Stimulated activated naive CD4-positive, alpha-beta T cell (primary cell): Measurements from ENCODE around the gene MRPS27.
A peak's percentile ranks its signal among the peaks of the same experiment; 100 is the strongest.

Experiments used
- DNase-seq, 6 experiments: peaks; one replicate each; lab custom pipeline; 2025; lab: John Stamatoyannopoulos, UW

The MRPS27 gene

DNA sequence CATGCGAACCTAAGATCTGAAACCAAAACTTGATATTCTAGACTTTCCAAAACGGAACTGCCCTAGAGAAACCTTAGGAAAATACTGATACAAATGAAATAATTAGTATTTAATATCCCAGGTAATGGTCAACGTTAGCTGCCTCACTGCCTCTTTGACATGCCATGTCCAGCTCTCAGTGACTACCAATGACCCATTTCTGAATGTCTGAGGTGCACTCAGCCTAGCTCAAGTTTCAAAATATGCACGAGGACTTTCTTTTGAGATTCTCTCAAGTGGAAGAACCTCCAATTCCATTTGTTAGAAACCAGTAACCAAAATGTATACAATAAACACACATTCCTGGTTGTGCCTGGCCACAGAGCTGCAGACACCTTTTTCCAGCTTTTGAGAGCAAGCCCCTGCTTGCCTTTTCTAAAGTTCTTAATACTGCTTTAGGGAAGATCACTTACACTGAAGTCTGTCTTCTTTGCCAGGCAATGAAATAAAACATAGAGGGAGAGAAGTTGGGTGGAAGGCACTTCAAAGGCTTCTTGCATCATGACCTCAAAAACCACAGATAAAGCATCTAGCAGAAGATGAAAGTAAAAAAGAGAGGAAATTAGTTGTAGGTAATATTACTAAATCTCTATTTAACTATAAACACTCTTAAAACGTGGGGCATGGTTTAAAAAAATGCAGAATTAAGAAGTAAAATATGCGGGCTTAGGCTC, 87.9 kb downstream of the MRPS27 start:
- DNase-seq: peak in 3 of 6 experiments; percentile 8 to 31 (median 30)

DNA sequence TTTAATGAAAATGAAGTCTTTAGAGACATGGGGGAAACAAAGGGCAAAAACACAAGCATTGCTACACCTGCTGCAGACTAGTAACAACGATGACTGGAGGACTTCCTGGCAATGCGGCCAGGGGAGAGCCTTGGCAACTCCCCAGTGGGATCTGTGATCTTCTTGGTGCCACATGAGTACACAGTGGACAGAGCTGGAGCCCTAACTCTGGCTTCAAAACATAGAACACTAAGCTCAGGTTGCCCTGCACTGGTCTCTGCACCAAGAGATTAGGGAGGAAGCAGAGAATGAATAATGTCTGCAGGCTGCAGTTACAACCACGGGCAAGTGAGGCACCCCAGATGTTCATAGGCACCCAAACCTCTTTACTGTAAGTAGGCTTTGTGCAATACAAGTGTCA, 91.1 kb downstream of the MRPS27 start:
- DNase-seq: no peak

DNA sequence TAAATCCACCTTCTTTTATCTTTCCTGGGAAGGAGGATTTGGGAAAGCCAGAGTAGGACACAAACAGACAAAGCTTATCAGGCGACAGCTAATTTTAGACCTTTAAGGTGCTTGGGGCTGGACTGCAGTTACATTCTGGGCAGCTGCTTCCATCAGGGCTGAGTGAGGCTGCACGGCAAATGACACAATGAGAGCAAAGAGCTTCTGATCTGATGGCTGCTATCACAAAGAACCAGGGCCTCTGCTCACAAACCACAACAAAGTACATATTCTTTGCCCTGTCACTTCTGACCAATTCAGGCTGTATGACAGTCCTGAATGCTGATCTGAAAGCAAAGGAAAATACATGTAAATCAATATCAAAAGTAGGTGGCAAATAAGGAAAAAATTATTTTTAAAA, 93.1 kb downstream of the MRPS27 start:
- no peak for DNase-seq

DNA sequence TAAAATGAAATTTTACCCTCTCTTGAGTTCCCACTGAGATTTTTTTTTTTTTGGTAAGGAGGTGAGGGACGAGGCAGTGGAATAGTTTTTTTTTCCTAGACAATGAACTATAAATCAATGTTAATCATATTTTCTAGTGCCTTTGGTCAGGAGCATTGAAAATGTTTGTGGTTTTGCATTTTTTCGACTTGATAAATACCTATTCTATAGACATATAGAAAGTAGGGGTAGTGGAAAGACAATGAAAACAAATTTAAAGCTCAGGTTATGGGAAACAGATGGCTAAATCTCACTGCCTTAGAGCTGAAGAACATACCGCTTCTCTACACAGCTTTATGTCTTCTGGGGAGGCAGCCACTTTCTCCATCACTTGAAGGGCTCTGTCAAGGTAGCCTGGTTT, 94.3 kb downstream of the MRPS27 start:
- DNase-seq: no peak

DNA sequence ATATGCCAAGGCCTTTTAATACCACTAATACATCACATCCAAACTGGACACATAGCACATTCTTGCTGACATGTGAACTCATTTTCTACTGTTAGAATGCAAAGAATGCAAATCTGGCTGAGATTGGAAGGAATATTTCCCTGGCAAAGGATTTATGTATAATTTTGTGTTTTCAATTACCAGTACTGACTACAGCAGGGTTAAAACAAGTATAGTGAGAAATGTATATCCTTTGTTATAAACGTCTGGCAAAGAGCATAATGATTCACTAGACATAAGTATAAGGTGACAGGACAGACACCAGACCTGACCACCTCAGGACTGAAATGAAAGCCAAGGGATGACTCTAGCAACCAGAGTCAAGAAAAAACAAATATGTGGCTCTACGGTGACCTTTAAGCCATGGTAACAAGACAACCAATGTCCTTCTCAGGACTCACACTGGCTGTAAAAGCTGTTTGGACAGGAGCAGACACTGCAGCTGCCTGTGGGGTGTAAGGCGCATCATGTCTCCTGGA, 95.0 kb downstream of the MRPS27 start:
- DNase-seq: no peak

DNA sequence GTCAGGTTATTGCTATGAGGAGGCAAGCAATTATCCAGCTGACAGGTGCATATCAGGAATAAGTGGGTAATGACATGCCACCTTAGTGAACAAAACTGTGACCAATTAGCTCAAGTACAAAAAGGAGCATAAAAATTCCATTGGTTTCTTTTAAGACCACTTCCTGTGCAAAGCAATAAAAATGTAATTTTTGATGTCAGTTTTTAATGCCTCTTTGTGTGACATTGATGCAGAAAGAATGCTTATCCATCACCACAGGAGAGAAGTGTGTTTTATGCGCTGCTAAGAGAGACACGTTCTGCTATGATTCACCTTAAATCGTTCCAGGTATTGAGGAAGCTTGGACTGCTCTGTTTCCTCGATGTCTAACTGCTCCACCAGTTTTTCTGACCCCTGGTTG, 96.7 kb downstream of the MRPS27 start:
- DNase-seq: no peak

DNA sequence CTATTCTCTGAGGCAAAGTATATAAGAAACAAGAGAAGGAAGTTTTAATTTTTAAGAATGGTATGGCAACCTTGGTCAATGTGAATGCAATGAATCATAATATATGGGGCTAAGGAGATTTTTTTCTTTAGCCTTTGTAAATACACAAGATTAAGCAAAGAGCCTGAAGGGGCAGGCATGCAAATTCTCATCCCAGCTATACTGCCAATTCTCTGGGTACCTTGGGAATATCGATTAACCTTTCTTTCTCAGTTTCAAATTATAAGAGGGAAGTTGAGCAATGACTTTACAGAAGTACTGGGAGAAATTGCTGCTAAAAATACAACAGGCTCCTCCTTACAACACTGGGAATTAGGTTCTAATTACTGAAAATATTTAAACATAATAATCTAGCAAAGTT, 97.5 kb downstream of the MRPS27 start:
- DNase-seq: no peak

DNA sequence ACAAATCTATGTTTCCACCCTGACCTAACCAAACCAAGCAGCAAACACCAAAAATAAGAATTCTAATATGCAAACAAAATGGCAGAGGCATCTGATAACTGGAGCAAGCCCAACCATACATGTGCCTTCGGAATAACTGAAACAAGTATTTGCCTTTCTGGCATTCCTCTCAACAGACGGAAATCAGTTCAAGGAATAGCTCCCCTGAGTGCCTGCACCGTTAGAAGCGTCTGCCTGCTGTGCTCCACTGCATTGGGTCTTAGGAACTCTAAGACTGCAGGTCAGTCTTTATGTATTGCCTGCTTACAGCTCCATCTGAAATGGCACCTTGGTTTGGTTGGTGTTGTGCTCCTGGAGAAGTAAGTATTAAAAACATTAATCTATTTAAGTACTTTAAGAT, 98.5 kb downstream of the MRPS27 start:
- DNase-seq: no peak

DNA sequence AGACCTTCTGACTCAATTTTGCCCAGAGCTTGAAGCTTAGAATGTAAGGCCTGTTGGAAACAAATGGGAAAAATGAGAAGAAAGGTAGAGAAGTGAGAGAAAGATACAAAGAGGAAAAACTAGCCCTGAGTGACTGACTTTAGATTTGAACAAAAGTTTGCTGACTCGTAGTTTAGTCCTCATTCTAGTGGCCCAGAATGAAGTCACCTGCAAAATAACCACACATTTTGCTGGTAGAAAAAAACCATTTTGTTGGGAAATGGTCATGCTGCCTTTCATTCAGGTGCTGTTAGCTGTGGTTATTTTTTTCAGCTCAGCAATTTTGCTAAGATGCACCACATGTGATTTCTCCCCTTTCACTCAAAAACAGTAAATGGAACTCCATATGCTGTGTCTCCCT, 98.9 kb downstream of the MRPS27 start:
- no peak for DNase-seq

DNA sequence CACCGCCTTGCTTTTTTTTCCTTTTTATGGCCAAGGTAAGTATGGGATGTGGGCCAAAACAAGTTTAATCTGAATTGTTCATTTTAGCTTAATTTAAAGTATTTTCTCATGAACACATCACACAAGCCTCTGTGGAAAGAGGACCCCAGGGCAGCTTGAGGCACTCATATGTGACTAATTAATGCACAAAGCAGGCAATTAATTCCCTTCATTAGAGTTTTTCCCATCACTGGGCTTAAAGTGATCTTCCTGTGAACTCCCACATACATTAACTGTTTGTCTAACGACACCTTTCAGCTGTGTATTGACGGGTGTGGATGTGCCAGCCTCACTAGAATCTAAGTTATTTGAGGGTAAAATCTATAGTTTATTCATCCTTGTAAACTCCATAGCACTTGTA, 103.3 kb downstream of the MRPS27 start:
- no peak for DNase-seq

DNA sequence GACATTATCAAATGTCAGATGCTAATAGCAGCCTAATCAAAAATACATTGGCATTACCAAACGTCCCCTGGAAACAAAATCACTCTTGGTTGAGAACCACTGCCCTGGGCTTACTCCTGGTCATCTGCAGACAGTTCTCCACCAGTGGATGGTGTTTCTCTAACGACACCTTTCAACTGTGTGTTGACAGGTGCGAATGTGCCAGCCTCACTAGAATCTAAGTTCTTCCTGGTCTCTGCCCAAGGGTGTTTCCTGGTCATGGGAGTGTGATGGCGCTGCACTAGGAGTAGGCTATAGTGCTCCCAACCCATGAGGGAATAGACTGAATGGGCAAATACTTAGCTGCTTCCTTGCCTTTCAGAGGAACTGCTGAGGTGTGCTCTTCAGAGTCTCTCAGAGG, 105.9 kb downstream of the MRPS27 start:
- DNase-seq: no peak

DNA sequence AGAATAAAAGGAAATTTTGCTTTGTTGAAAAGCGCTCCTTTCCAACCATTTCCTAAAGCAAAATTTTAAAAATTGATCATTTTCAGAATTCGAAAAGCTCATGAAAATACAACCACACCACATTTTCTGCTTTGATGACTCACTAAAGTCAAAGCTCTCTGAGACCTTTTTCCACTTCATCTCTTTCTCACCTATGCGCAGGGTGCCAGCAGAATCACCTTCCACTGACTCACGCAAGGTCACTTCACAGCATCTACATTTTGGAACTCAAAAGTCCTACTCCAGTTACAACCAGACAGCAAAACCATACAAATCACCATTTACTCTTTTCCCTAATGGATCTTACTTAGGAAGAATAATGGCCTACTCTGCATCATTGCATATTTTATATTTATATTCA, 106.6 kb downstream of the MRPS27 start:
- no peak for DNase-seq

DNA sequence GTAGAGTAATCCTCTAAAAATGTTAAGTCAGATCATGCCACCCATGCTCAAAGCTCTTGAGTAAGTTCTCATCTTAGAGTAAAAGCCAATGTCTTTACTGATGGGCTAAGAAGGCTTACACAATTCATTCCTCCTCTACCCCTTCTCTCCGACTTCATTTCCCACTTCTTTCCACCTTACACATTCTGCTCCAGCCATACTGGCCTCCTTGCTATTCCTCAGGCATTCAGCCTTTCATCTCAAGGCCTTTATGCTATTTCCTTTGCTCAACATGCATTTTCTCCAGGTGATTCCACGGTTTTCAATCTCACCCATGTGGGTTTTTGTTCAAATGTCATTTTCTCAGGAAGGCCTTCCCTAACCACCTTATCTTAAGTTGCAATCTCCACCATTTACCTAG, 107.9 kb downstream of the MRPS27 start:
- no peak for DNase-seq

DNA sequence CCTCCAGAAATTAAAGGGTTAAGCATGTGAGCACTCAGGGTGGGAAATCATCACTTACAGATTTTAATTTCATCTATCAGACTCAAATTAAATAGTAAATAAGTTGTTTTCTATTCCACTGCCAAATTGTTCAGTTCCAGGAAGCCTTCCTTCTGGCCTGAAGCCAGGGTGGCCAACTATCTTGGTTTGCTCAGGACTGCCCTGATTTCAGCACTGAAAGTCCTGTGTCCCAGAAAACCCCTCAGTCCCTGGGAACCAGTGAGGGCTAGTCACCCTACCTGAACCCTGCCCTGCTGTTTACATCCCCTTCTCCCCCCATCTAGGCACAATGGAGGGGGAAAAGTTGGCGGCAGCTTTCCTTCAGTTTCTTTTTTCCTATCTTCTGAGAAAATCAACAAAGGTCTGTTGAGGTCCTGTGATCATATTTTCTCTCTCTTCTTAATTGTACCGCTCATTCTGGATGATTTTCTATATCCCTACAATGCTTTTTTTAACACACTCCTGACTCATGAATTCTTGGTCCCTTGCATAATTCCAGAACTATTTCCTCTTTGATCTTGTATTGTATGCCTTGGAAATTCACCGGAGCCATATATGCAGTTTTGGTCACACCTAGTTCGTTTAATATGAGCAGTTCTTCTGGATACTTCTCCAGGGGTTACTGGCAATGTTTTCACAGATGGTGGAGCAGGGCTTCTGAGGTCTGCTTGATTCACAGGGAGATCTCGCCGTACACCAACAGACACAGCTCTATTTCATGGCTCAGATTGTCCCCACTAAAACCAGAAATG, 109.0 kb downstream of the MRPS27 start:
- no peak for DNase-seq

DNA sequence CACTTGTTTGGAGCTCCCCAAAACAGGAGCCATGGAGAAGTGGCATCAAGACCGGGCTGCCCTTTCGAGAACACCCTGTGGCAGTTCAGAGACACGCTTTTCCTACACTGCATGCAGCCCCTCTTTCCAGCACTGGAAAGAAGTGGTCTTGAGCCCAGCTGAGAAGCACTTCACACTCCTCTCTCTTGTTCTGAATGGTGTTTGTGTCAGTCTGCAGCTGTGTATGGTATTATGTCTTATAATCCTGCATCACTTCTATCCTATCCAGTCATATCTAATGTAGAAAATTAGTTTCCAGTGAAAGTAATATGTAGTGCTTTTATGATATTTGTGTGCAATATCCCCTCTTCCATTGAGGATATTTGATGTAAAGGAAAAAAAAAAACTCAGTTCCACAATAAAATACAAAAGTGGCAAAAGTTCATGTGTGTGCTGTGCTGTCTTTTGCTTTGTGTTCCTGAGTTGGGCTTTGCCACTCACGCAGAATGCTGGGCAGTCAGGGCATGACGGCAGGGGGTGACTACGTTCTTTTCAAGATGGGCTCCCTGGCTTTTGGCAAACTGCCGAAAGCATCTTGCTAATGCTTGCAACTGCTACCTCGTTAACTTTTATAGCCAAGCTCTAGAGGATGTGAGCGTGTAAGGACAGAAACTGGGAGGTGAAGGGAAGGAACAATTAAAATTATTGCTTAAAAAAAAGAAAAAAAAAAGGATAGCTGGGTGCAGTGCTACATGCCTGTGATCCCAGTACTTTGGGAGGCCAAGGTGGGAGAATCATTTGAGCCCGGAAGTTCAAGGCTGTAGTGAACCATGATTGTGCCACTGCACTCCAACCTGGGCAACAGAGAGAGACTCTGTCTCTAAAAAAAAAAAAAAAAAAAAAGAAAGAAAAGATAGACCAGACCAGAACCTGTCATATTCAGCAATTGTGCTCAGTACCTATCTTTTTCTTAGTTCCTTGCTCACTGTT, 110.6 kb downstream of the MRPS27 start:
- DNase-seq: no peak

DNA sequence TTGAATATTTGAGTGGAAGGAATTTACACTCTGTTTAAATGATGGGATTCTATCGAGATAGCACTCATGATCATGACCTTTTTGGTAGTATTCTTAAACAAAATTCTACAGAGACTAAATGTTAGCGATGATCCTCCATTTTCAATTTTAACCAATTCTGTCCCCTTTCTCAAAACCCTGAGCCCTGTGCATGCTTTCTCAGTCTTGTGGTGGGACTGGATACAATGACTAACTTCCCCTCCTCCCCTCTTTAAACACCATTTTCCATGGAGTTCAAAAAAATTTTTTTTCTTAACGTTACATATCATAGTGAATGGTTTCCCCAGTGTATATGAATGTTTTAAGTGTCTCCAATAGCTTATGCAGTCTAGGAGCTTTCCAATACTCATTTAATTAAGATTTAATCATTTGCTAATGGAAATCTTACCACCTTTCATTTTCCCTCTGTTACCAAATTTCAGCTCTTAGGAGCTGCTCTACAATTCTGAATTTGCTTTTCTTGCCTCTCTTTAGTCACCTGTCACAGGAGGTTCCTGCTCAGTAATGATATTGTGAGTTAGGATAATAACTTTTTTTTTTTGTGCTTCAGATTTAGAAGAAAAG, 111.6 kb downstream of the MRPS27 start:
- DNase-seq: no peak

DNA sequence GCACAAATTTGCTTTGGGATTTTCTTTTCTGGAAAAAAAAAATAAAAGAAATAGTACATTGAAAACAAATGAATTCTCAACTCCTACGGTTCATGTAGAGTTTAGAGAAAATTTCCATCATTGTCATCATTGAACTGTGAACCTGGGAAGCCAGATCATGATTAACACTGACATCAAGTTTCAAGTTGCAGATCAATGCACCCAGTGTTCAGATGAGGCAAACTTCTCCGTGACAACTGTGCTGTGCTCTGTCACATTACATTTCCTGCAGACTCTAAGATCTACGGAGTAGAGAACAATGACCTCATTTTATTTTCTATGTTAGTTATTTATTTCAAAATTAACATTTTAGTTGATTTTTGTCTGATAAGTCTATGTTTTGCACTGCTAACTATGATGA, 113.0 kb downstream of the MRPS27 start:
- DNase-seq: no peak

DNA sequence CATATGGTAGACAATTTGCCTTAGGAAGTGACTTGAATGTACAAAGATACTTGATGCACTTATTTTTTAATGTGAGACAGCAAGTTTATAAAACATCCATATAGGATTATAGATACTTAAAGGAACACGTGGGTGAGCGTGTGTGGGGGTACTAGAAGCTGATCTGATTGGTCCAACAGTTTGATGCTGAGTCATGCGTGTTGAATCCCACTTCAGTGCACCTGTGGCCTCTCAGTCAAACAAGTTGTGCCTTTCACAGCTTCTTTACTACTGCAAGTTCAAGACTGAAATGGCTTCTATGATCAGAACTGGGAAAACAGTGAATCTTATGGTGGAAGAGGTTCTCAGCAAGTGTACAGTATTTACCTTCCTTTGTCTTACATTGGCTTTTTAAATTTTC, 113.9 kb downstream of the MRPS27 start:
- DNase-seq: no peak

DNA sequence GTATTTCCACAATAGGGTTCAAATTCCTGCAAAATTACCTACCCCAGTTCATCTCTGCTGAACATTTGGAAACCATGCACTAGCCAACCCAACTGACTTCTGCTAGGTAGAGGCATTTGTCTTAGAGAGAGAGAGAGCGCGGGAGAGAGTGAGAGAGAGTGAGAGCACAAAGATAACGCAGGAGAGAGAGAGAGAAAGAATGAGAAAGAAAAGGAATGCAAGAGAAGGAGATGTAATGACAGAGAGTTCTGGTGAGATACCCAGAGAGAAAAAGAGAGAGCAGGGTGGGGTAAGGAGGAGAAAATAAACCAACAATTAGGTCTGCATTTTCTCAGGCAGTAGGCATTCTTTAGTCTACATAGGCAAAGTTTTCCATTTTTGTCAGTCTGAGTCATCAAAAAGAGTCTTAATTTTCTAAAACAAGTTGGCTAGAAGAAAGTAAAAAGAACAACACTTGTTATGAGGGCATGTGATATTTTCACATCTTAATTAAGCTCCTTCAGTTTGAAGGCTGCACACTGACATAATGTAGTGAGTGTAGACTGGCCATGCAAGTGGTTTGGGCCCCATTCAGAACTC, 114.5 kb downstream of the MRPS27 start:
- no peak for DNase-seq

DNA sequence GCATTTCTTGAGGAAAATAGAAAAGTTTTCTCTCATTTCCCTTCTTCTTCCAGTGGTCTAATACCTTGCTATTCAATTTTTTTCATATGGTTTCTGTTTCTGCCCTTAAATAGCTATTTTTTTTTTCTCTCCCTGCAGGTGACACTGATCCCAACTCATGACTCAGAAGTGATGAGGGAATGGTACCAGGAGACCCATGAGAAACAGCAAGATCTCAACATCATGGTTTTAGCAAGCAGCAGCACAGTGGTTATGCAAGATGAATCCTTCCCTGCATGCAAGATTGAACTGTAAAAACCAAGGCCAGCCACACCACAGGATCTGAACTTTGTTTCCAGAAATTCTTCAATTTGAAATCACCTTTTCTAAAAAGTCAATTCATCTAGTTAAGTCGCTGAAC, 115.1 kb downstream of the MRPS27 start:
- DNase-seq: no peak

DNA sequence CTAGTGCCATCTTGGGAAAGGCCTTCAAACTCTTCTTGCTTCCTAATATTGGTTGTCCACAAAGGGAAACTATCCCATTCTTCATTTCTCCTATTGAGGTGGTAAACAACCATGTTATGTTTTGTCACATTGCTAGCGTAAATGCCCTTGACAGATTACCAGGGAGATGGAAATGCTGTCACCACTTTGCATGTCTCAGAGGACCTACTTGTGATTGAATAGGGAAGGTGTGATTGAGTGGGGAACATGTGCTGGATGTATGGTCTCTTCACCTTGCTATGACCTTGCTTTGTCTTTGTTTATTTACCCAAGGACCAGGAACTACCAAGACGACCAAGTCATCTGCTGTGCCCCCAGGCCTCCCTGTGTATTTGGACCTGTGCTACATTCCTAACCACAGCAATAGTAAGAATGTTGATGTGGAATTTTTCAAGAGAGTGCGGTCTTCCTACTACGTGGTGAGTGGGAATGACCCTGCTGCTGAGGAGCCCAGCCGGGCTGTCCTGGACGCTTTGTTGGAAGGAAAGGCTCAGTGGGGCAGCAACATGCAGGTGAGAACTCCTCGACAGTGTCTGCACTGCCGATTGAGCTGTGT, 116.7 kb downstream of the MRPS27 start:
- no peak for DNase-seq
